GM12865 (cell line): ENCODE results near the gene SMIM35.
"Not testable (repeated sequence)": the region's sequence is repeated elsewhere in the genome, so short reads cannot be mapped to it uniquely, and the experiment has no call there.

Experiments used
- DNase-seq: peaks from one replicate; pipeline ENCODE4 v3.0.0; 2010; ENCODE audit warnings: low read depth
- H3K4me3 ChIP-seq: 2 replicates; pipeline ENCODE4 v1.5.1; 2011; ENCODE audit warnings: mild to moderate bottlenecking, low read depth, low read length, control low read depth
- CTCF ChIP-seq: IDR thresholded peaks from 2 replicates; pipeline ENCODE4 v1.5.1; 2011; ENCODE audit warnings: low read length, control low read depth, low read depth, inconsistent platforms; ENCODE audit not compliant: insufficient read depth; ENCODE audit errors: missing control alignments

Gene SMIM35

GRCh38 chr11:118065384-118065783, 21.4 kb downstream of the SMIM35 start:
- H3K4me3 ChIP-seq: no peak overlapping the region
- no peak for TF ChIP-seq CTCF
- no peak for DNase-seq

- H3K4me3 ChIP-seq: no peak overlapping the region
- TF ChIP-seq CTCF: no peak
- no peak for DNase-seq
Observed at GRCh38 chr11:118064956-118065355, 21.8 kb downstream of the SMIM35 start.

DNA sequence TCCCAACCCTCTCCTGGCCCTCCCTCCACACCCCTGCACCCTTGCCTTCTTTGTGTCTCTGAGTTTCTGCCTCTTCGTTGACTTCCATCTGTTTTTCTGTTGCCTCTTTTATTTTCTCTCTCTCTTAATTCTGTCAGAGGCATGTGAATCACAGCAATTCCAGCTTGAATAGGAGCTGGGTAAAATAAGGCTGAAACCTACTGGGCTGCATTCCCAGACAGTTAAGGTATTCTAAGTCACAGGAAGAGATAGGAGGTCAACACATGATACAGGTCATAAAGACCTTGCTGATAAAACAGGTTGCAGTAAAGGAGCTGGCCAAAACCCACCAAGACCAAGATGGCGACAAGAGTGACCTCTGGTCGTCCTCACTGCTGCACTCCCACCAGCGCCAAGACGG, 24.1 kb downstream of the SMIM35 start:
- DNase-seq, H3K4me3 ChIP-seq: not testable (repeated sequence)

GRCh38 chr11:118062181-118062580, 24.6 kb downstream of the SMIM35 start:
- DNase-seq: not testable (repeated sequence)

DNA sequence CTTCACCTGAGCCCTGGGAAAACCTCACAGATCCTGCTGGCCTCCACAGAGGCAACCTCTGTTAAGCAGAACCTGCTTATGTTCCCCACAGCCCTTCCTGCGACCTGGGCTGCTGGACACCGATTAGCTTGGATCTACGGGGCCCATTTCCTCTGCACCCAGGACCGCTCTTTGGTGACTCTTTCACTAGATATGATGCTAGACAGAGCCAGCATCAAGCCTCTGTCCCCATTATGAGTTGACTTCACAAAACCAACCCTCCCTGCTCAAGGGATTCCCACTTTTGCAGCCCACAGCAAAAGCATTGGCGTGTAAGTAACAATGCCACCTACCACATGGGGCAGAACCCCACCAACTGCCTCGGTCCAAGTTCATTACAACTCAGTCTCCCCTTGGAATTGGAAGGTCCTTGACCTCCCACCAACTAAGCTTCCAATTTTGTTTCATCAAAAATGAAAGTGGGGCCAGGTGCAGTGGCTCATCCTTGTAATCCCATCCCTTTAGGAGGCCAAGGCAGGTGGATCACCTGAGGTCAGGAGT, 25.1 kb downstream of the SMIM35 start:
- H3K4me3 ChIP-seq: no peak overlapping the region
- no peak for DNase-seq
- no peak for TF ChIP-seq CTCF

More at GRCh38 chr11:118062181-118062580, 24.6 kb downstream of the SMIM35 start:
- not testable (repeated sequence) for H3K4me3 ChIP-seq

- no peak for TF ChIP-seq CTCF
- DNase-seq: no peak
Observed at GRCh38 chr11:118060869-118061268, 25.9 kb downstream of the SMIM35 start.

DNA sequence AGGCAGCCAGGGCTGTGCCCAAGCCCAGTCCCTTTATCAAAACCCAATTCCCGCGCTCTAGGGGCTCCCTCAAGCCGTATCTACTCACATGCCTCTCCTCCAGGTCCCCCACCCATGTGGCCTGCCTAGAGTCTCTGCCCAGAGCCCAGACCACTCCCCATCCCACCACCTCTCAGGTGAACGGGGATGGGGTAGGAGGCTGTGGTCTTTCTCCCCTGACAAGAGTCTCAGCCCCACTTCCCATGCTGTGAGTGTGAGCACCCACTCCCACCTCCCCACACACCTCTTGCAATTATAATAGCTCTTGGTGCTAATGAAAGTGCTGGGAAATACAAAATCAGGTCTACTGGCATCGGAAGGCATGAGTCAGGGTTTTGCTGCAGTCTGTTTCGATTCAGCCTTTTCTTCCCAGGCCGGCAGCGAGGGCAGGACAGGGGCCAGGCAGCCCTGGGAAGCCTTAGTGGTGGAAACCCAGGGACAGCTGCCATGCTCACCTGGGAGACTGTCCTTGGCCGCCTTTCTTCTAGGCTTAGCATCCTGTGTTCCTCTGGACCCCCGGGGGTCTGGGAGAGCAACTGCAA, 26.6 kb downstream of the SMIM35 start:
- no peak overlapping the region for H3K4me3 ChIP-seq
- DNase-seq: no peak
- TF ChIP-seq CTCF: no peak

More at GRCh38 chr11:118060869-118061268, 25.9 kb downstream of the SMIM35 start:
- H3K4me3 ChIP-seq: no peak overlapping the region

DNA sequence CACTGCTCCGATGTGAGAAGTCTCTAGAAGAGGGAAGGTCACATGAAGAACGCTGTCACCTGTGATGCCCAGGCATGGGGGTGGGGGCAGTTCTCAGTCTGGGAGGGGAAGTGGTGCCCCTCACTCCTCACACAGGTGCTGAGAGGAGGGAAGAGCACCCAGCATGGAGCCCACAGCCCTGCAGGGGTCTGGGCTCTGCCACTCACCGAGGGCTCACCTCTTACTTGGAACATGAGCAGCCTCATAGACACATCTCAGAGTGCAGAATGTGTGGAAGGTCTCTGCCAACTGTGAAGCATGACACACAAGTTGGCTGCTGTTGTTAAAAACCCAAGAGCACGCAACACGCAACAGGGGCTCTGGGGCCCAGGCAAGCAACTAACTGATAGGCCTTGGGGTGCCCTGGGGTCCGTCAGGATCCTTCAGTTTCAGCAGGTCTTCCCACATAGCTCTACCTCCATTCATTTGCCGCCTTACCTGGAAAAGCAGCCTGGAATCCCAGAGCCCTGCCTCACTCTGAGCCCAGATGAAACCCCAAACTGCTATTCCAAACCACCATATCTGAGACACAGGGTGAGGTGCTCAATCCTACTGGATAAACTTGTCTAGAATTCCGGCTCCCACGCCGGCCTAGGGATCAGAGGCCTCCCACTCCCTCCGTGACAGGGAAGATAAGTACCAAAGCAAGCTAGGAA, 27.4 kb downstream of the SMIM35 start:
- DNase-seq: no peak
- TF ChIP-seq CTCF: no peak

More for the DNA sequence above, 27.4 kb downstream of the SMIM35 start:
- H3K4me3 ChIP-seq: no peak overlapping the region
